NCI-H2081 treated with DMSO at 0.1 percent for 48 hours (cell line): ENCODE data around the gene NSMCE1.
"Not testable (repeated sequence)": the region's sequence is repeated elsewhere in the genome, so short reads cannot be mapped to it uniquely, and the experiment has no call there.

Experiments
- DNase-seq: peaks from one replicate; lab custom pipeline; 2025; lab: John Stamatoyannopoulos, UW

Gene NSMCE1

GRCh38 chr16:27272076-27272475, 3.5 kb upstream of the NSMCE1 start:
- no peak for DNase-seq

GRCh38 chr16:27270349-27270748, 1.8 kb upstream of the NSMCE1 start:
- DNase-seq: no peak

GRCh38 chr16:27269300-27270150, 953 bp upstream of the NSMCE1 start:
- no peak for DNase-seq

GRCh38 chr16:27267037-27267677, 1.4 kb downstream of the NSMCE1 start:
- DNase-seq: no peak

- DNase-seq: no peak
Observed at GRCh38 chr16:27265982-27266381, 2.6 kb downstream of the NSMCE1 start.

GRCh38 chr16:27264151-27264550, 4.4 kb downstream of the NSMCE1 start:
- no peak for DNase-seq

GRCh38 chr16:27262904-27263423, 5.6 kb downstream of the NSMCE1 start:
- DNase-seq: not testable (repeated sequence)

GRCh38 chr16:27259710-27260109, 8.9 kb downstream of the NSMCE1 start:
- DNase-seq: no peak

GRCh38 chr16:27258241-27258734, 10.3 kb downstream of the NSMCE1 start:
- DNase-seq: no peak

GRCh38 chr16:27257271-27257670, 11.3 kb downstream of the NSMCE1 start:
- DNase-seq: no peak

GRCh38 chr16:27256861-27257260, 11.7 kb downstream of the NSMCE1 start:
- DNase-seq: no peak

GRCh38 chr16:27254262-27254811, 14.2 kb downstream of the NSMCE1 start:
- no peak for DNase-seq

- DNase-seq: no peak
Observed at GRCh38 chr16:27253526-27253930, 15.0 kb downstream of the NSMCE1 start.

- no peak for DNase-seq
Observed at GRCh38 chr16:27252206-27252585, 16.4 kb downstream of the NSMCE1 start.

GRCh38 chr16:27251541-27252205, 16.9 kb downstream of the NSMCE1 start:
- DNase-seq: no peak

- not testable (repeated sequence) for DNase-seq
Observed at GRCh38 chr16:27248886-27249285, 19.7 kb downstream of the NSMCE1 start.

- no peak for DNase-seq
Observed at GRCh38 chr16:27248036-27248435, 20.5 kb downstream of the NSMCE1 start.

- not testable (repeated sequence) for DNase-seq
Observed at GRCh38 chr16:27247076-27247475, 21.5 kb downstream of the NSMCE1 start.

- DNase-seq: no peak
Observed at GRCh38 chr16:27246439-27246838, 22.1 kb downstream of the NSMCE1 start.

- no peak for DNase-seq
Observed at GRCh38 chr16:27245276-27246172, 23.0 kb downstream of the NSMCE1 start.

- DNase-seq: no peak
Observed at GRCh38 chr16:27244363-27244755, 24.2 kb downstream of the NSMCE1 start.
